Measurements from ENCODE around the gene REEP1. TPM values are rescaled to one million over a fixed set of nuclear protein-coding genes. Genes with fewer than 3 reads are reported as not detected.

Gene REEP1
- polyA plus RNA-seq, 1 donor (not counting 4 experiments of a cell fraction or from before 2014, with no cell fraction given): 0.30 TPM

DNA sequence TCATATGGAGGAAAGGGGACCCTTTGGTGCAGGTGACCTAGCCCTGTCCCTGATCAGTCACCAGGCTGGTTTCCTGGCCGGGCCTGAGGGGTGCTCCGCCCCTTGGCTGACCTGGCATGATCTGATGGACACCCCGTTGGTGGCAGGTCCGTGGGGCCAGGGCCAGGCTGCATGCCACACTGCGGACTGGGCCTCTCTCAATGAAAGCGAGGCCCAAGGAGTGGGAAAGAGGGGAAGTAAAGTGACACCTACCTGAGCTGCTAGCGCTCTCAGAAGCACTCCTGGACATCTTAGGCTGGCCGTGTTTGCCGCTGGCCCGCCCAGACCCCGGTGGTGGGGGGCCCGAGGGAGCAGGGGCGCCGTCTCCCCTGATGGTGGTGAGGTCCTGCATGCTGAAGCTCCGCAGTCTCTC lies 105.0 kb downstream of the REEP1 start:
- Histone ChIP-seq H3K9me3 (ENCODE audit: control insufficient read depth, low read depth, low read length) (no peaks in the 10 kb centered on the region), H3K4me1 (ENCODE audit: control insufficient read depth, extremely low read depth, insufficient read depth, low read length) (peaks cover 13% of the 10 kb centered on the region), H3K27ac (ENCODE audit: control insufficient read depth, insufficient read depth, low read length) (no peak overlapping the region), H3K4me3 (ENCODE audit: control insufficient read depth in 2 of 3, extremely low read depth in 1 of 3, insufficient read depth in 2 of 3, low read depth in 1 of 3, low read length in 3 of 3) (no peak overlapping the region), H3K4me2 (ENCODE audit: control insufficient read depth, extremely low read depth, insufficient read depth, low read depth, low read length) (no peak overlapping the region), H3K9me1 (ENCODE audit: control insufficient read depth, extremely low read depth, insufficient read depth, low read length) (no peaks in the 10 kb centered on the region), H3K79me2 (ENCODE audit: control insufficient read depth, insufficient read depth, low read length) (no peaks in the 10 kb centered on the region), H3K27me3 (ENCODE audit: control insufficient read depth, extremely low read depth, insufficient read depth, low read length) (no peaks in the 10 kb centered on the region), H2AFZ (ENCODE audit: control insufficient read depth, low read length) (no peak overlapping the region), H3K9ac (ENCODE audit: control insufficient read depth, extremely low read depth, insufficient read depth, low read length) (no peak overlapping the region), H4K20me1 (ENCODE audit: control insufficient read depth, extremely low read depth, insufficient read depth, low read length) (no peaks in the 10 kb centered on the region), H3K36me3 (ENCODE audit: control insufficient read depth in 2 of 2, extremely low read depth in 1 of 2, insufficient read depth in 2 of 2, low read length in 2 of 2) (no peaks in the 10 kb centered on the region)
- dilution Hi-C loops (cut with MboI; ENCODE audit: extremely low pct_ligation_motif_present, low sequenced_read_pairs): no loop called here
- FAIRE-seq (no peak), DNase-seq (ENCODE audit: low read depth, low spot score) (no peak)
- TF ChIP-seq, protein P1, sequence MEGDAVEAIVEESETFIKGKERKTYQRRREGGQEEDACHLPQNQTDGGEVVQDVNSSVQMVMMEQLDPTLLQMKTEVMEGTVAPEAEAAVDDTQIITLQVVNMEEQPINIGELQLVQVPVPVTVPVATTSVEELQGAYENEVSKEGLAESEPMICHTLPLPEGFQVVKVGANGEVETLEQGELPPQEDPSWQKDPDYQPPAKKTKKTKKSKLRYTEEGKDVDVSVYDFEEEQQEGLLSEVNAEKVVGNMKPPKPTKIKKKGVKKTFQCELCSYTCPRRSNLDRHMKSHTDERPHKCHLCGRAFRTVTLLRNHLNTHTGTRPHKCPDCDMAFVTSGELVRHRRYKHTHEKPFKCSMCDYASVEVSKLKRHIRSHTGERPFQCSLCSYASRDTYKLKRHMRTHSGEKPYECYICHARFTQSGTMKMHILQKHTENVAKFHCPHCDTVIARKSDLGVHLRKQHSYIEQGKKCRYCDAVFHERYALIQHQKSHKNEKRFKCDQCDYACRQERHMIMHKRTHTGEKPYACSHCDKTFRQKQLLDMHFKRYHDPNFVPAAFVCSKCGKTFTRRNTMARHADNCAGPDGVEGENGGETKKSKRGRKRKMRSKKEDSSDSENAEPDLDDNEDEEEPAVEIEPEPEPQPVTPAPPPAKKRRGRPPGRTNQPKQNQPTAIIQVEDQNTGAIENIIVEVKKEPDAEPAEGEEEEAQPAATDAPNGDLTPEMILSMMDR (optimal IDR thresholded peaks at IDR 0.05 in 1 of 3, IDR thresholded peaks at IDR 0.05 in 1 of 3, conservative IDR thresholded peaks at IDR 0.05 in 1 of 3; ENCODE audit: extremely low read depth in 1 of 3, insufficient read depth in 2 of 3, low read length in 3 of 3): no peak
- no peak for TF ChIP-seq EZH2 (IDR thresholded peaks at IDR 0.05; ENCODE audit: low read length)

DNA sequence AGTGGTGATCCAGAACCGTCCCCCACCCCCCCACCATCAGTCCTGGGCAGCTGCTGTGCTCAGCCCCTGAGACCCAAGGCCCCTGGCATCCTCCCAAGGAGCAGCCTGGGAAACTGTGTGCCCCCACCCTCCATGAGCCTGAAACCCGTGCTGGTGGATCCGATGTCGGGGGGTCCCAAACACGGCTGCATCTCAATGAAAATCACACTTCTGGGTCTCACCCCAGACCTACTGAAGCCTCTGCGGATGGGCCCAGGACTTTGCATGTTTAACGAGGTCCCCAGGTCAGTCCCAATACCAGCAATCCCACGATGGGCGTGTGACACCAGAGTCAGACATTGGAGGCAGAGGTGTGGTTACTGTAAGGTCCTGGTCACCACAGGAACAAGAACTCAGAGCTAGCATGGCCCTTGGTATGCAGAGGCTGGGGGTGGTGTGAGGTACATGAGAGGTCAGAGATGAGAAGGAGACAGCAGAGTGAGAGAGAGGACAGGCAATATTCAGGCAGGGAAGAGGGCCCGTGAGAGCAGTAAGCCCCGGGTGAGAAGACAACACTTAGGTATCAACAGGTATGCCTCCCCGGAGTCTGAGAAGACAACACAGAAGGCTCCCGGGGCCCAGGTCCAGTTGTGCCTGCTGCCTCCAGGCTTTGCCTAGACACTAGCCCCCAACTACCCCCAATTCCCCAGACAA lies 105.6 kb downstream of the REEP1 start:
- Histone ChIP-seq H3K4me3 (ENCODE audit: control insufficient read depth in 2 of 3, extremely low read depth in 1 of 3, insufficient read depth in 2 of 3, low read depth in 1 of 3, low read length in 3 of 3) (no peak overlapping the region), H3K4me2 (ENCODE audit: control insufficient read depth, extremely low read depth, insufficient read depth, low read depth, low read length) (no peak overlapping the region)
- dilution Hi-C loops (cut with MboI; ENCODE audit: extremely low pct_ligation_motif_present, low sequenced_read_pairs): no loop called here

More for the DNA sequence above, 105.6 kb downstream of the REEP1 start:
- H3K4me1 ChIP-seq (ENCODE audit: control insufficient read depth, extremely low read depth, insufficient read depth, low read length): peaks cover 13% of the 10 kb centered on the region
- no peak overlapping the region for H3K9ac ChIP-seq (ENCODE audit: control insufficient read depth, extremely low read depth, insufficient read depth, low read length)
- no peak for TF ChIP-seq EZH2 (IDR thresholded peaks at IDR 0.05; ENCODE audit: low read length)
- TF ChIP-seq, protein P1 (optimal IDR thresholded peaks at IDR 0.05 in 1 of 3, IDR thresholded peaks at IDR 0.05 in 1 of 3, conservative IDR thresholded peaks at IDR 0.05 in 1 of 3; ENCODE audit: extremely low read depth in 1 of 3, insufficient read depth in 2 of 3, low read length in 3 of 3): no peak
- no peak for FAIRE-seq
- no peak overlapping the region for H2AFZ ChIP-seq (ENCODE audit: control insufficient read depth, low read length)
- no peak for DNase-seq (ENCODE audit: low read depth, low spot score)
- no peaks in the 10 kb centered on the region for H4K20me1 ChIP-seq (ENCODE audit: control insufficient read depth, extremely low read depth, insufficient read depth, low read length)
- no peaks in the 10 kb centered on the region for H3K27me3 ChIP-seq (ENCODE audit: control insufficient read depth, extremely low read depth, insufficient read depth, low read length)
- H3K9me3 ChIP-seq (ENCODE audit: control insufficient read depth, low read depth, low read length): no peaks in the 10 kb centered on the region
- H3K36me3 ChIP-seq (ENCODE audit: control insufficient read depth in 2 of 2, extremely low read depth in 1 of 2, insufficient read depth in 2 of 2, low read length in 2 of 2): no peaks in the 10 kb centered on the region
- no peaks in the 10 kb centered on the region for H3K79me2 ChIP-seq (ENCODE audit: control insufficient read depth, insufficient read depth, low read length)
- no peak overlapping the region for H3K27ac ChIP-seq (ENCODE audit: control insufficient read depth, insufficient read depth, low read length)
- H3K9me1 ChIP-seq (ENCODE audit: control insufficient read depth, extremely low read depth, insufficient read depth, low read length): no peaks in the 10 kb centered on the region

Data from keratinocyte (primary cell).